ENCODE measurements around the gene NXPH2.

NXPH2 gene

GRCh38 chr2:138707392-138708074 is 72.7 kb downstream of the NXPH2 start:
- Histone ChIP-seq H3K9ac (ENCODE audit: low read length) (no peak overlapping the region), H3K4me3 (ENCODE audit: low read depth in 1 of 2, low read length in 2 of 2) (no peak overlapping the region), H3K27me3 (ENCODE audit: control insufficient read depth in 1 of 2, insufficient read depth in 2 of 2, low read length in 2 of 2) (no peaks in the 10 kb centered on the region), H3K27ac (ENCODE audit: low read depth, low read length) (no peak overlapping the region), H3K36me3 (ENCODE audit: insufficient read depth, low read length) (no peaks in the 10 kb centered on the region), H3K9me3 (ENCODE audit: low read length) (no peaks in the 10 kb centered on the region), H3K4me1 (ENCODE audit: insufficient read depth, low read length) (no peaks in the 10 kb centered on the region)

- no peaks in the 10 kb centered on the region for H3K9me3 ChIP-seq (ENCODE audit: low read length)
- no peak overlapping the region for H3K9ac ChIP-seq (ENCODE audit: low read length)
- no peaks in the 10 kb centered on the region for H3K36me3 ChIP-seq (ENCODE audit: insufficient read depth, low read length)
- no peaks in the 10 kb centered on the region for H3K4me1 ChIP-seq (ENCODE audit: insufficient read depth, low read length)
- H3K27me3 ChIP-seq (ENCODE audit: control insufficient read depth in 1 of 2, insufficient read depth in 2 of 2, low read length in 2 of 2) = no peaks in the 10 kb centered on the region
- no peak overlapping the region for H3K4me3 ChIP-seq (ENCODE audit: low read depth in 1 of 2, low read length in 2 of 2)
- no peak overlapping the region for H3K27ac ChIP-seq (ENCODE audit: low read depth, low read length)
These were observed 76.9 kb downstream of the NXPH2 start for GRCh38 chr2:138703242-138703641.

GRCh38 chr2:138700716-138701115 is 79.5 kb downstream of the NXPH2 start:
- no peaks in the 10 kb centered on the region for H3K36me3 ChIP-seq (ENCODE audit: insufficient read depth, low read length)
- no peak overlapping the region for H3K27ac ChIP-seq (ENCODE audit: low read depth, low read length)
- no peaks in the 10 kb centered on the region for H3K4me1 ChIP-seq (ENCODE audit: insufficient read depth, low read length)
- H3K9me3 ChIP-seq (ENCODE audit: low read length) = no peaks in the 10 kb centered on the region
- H3K27me3 ChIP-seq (ENCODE audit: control insufficient read depth in 1 of 2, insufficient read depth in 2 of 2, low read length in 2 of 2) = no peaks in the 10 kb centered on the region
- H3K4me3 ChIP-seq (ENCODE audit: low read depth in 1 of 2, low read length in 2 of 2) = no peak overlapping the region
- H3K9ac ChIP-seq (ENCODE audit: low read length) = no peak overlapping the region

- Histone ChIP-seq H3K4me1 (ENCODE audit: insufficient read depth, low read length) (no peaks in the 10 kb centered on the region), H3K9ac (ENCODE audit: low read length) (no peak overlapping the region), H3K27me3 (ENCODE audit: control insufficient read depth in 1 of 2, insufficient read depth in 2 of 2, low read length in 2 of 2) (no peaks in the 10 kb centered on the region), H3K9me3 (ENCODE audit: low read length) (no peaks in the 10 kb centered on the region), H3K36me3 (ENCODE audit: insufficient read depth, low read length) (no peaks in the 10 kb centered on the region), H3K4me3 (ENCODE audit: low read depth in 1 of 2, low read length in 2 of 2) (no peak overlapping the region), H3K27ac (ENCODE audit: low read depth, low read length) (no peak overlapping the region)
These were observed 80.8 kb downstream of the NXPH2 start for GRCh38 chr2:138699421-138699820.

GRCh38 chr2:138698428-138698827 is 81.8 kb downstream of the NXPH2 start:
- Histone ChIP-seq H3K27ac (ENCODE audit: low read depth, low read length) (no peak overlapping the region), H3K9me3 (ENCODE audit: low read length) (no peaks in the 10 kb centered on the region), H3K4me3 (ENCODE audit: low read depth in 1 of 2, low read length in 2 of 2) (no peak overlapping the region), H3K4me1 (ENCODE audit: insufficient read depth, low read length) (no peaks in the 10 kb centered on the region), H3K9ac (ENCODE audit: low read length) (no peak overlapping the region), H3K27me3 (ENCODE audit: control insufficient read depth in 1 of 2, insufficient read depth in 2 of 2, low read length in 2 of 2) (no peaks in the 10 kb centered on the region), H3K36me3 (ENCODE audit: insufficient read depth, low read length) (no peaks in the 10 kb centered on the region)

- Histone ChIP-seq H3K9me3 (ENCODE audit: low read length) (no peaks in the 10 kb centered on the region), H3K27ac (ENCODE audit: low read depth, low read length) (no peak overlapping the region), H3K4me3 (ENCODE audit: low read depth in 1 of 2, low read length in 2 of 2) (no peak overlapping the region), H3K36me3 (ENCODE audit: insufficient read depth, low read length) (no peaks in the 10 kb centered on the region), H3K9ac (ENCODE audit: low read length) (no peak overlapping the region), H3K27me3 (ENCODE audit: control insufficient read depth in 1 of 2, insufficient read depth in 2 of 2, low read length in 2 of 2) (no peaks in the 10 kb centered on the region), H3K4me1 (ENCODE audit: insufficient read depth, low read length) (no peaks in the 10 kb centered on the region)
These were observed 88.5 kb downstream of the NXPH2 start for GRCh38 chr2:138691667-138692066.

GRCh38 chr2:138689705-138690104 is 90.5 kb downstream of the NXPH2 start:
- Histone ChIP-seq H3K4me3 (ENCODE audit: low read depth in 1 of 2, low read length in 2 of 2) (no peak overlapping the region), H3K4me1 (ENCODE audit: insufficient read depth, low read length) (no peaks in the 10 kb centered on the region), H3K9me3 (ENCODE audit: low read length) (no peaks in the 10 kb centered on the region), H3K27ac (ENCODE audit: low read depth, low read length) (no peak overlapping the region), H3K27me3 (ENCODE audit: control insufficient read depth in 1 of 2, insufficient read depth in 2 of 2, low read length in 2 of 2) (no peaks in the 10 kb centered on the region), H3K9ac (ENCODE audit: low read length) (no peak overlapping the region), H3K36me3 (ENCODE audit: insufficient read depth, low read length) (no peaks in the 10 kb centered on the region)

- Histone ChIP-seq H3K9me3 (ENCODE audit: low read length) (no peaks in the 10 kb centered on the region), H3K4me3 (ENCODE audit: low read depth in 1 of 2, low read length in 2 of 2) (no peak overlapping the region)
These were observed 98.0 kb downstream of the NXPH2 start for GRCh38 chr2:138682163-138682562.

GRCh38 chr2:138677221-138677620 is 103.0 kb downstream of the NXPH2 start:
- Histone ChIP-seq H3K9ac (ENCODE audit: low read length) (no peak overlapping the region), H3K27me3 (ENCODE audit: control insufficient read depth in 1 of 2, insufficient read depth in 2 of 2, low read length in 2 of 2) (no peaks in the 10 kb centered on the region), H3K4me1 (ENCODE audit: insufficient read depth, low read length) (no peaks in the 10 kb centered on the region), H3K36me3 (ENCODE audit: insufficient read depth, low read length) (no peaks in the 10 kb centered on the region), H3K9me3 (ENCODE audit: low read length) (no peaks in the 10 kb centered on the region), H3K27ac (ENCODE audit: low read depth, low read length) (no peak overlapping the region), H3K4me3 (ENCODE audit: low read depth in 1 of 2, low read length in 2 of 2) (no peak overlapping the region)

More at GRCh38 chr2:138682163-138682562, 98.0 kb downstream of the NXPH2 start:
- no peaks in the 10 kb centered on the region for H3K36me3 ChIP-seq (ENCODE audit: insufficient read depth, low read length)
- H3K27ac ChIP-seq (ENCODE audit: low read depth, low read length) = no peak overlapping the region
- H3K4me1 ChIP-seq (ENCODE audit: insufficient read depth, low read length) = no peaks in the 10 kb centered on the region
- H3K9ac ChIP-seq (ENCODE audit: low read length) = no peak overlapping the region
- H3K27me3 ChIP-seq (ENCODE audit: control insufficient read depth in 1 of 2, insufficient read depth in 2 of 2, low read length in 2 of 2) = no peaks in the 10 kb centered on the region

GRCh38 chr2:138676619-138677021 is 103.6 kb downstream of the NXPH2 start:
- no peaks in the 10 kb centered on the region for H3K27me3 ChIP-seq (ENCODE audit: control insufficient read depth in 1 of 2, insufficient read depth in 2 of 2, low read length in 2 of 2)
- H3K36me3 ChIP-seq (ENCODE audit: insufficient read depth, low read length) = no peaks in the 10 kb centered on the region
- H3K4me3 ChIP-seq (ENCODE audit: low read depth in 1 of 2, low read length in 2 of 2) = no peak overlapping the region
- H3K9me3 ChIP-seq (ENCODE audit: low read length) = no peaks in the 10 kb centered on the region
- H3K27ac ChIP-seq (ENCODE audit: low read depth, low read length) = no peak overlapping the region
- H3K9ac ChIP-seq (ENCODE audit: low read length) = no peak overlapping the region
- no peaks in the 10 kb centered on the region for H3K4me1 ChIP-seq (ENCODE audit: insufficient read depth, low read length)

GRCh38 chr2:138671566-138671965 is 108.6 kb downstream of the NXPH2 start:
- Histone ChIP-seq H3K9me3 (ENCODE audit: low read length) (no peaks in the 10 kb centered on the region), H3K4me1 (ENCODE audit: insufficient read depth, low read length) (no peaks in the 10 kb centered on the region), H3K36me3 (ENCODE audit: insufficient read depth, low read length) (no peaks in the 10 kb centered on the region), H3K9ac (ENCODE audit: low read length) (no peak overlapping the region), H3K27ac (ENCODE audit: low read depth, low read length) (no peak overlapping the region), H3K27me3 (ENCODE audit: control insufficient read depth in 1 of 2, insufficient read depth in 2 of 2, low read length in 2 of 2) (no peaks in the 10 kb centered on the region), H3K4me3 (ENCODE audit: low read depth in 1 of 2, low read length in 2 of 2) (no peak overlapping the region)

- H3K4me1 ChIP-seq (ENCODE audit: insufficient read depth, low read length) = no peaks in the 10 kb centered on the region
- H3K9me3 ChIP-seq (ENCODE audit: low read length) = no peaks in the 10 kb centered on the region
- H3K27me3 ChIP-seq (ENCODE audit: control insufficient read depth in 1 of 2, insufficient read depth in 2 of 2, low read length in 2 of 2) = no peaks in the 10 kb centered on the region
- H3K4me3 ChIP-seq (ENCODE audit: low read depth in 1 of 2, low read length in 2 of 2) = no peak overlapping the region
- no peak overlapping the region for H3K9ac ChIP-seq (ENCODE audit: low read length)
- no peaks in the 10 kb centered on the region for H3K36me3 ChIP-seq (ENCODE audit: insufficient read depth, low read length)
- H3K27ac ChIP-seq (ENCODE audit: low read depth, low read length) = no peak overlapping the region
These were observed 109.5 kb downstream of the NXPH2 start for GRCh38 chr2:138670734-138671133.
